HG03025 (cell line): Measurements from ENCODE around the gene RXRA.

Experiments used
- ATAC-seq: cut with Tn5 transposase; IDR thresholded peaks from one replicate; pipeline ENCODE4 v1.9.1; 2021; ENCODE audit warnings: mild to moderate bottlenecking, moderate library complexity; ENCODE audit not compliant: unreplicated experiment, low FRiP score

RXRA gene

DNA sequence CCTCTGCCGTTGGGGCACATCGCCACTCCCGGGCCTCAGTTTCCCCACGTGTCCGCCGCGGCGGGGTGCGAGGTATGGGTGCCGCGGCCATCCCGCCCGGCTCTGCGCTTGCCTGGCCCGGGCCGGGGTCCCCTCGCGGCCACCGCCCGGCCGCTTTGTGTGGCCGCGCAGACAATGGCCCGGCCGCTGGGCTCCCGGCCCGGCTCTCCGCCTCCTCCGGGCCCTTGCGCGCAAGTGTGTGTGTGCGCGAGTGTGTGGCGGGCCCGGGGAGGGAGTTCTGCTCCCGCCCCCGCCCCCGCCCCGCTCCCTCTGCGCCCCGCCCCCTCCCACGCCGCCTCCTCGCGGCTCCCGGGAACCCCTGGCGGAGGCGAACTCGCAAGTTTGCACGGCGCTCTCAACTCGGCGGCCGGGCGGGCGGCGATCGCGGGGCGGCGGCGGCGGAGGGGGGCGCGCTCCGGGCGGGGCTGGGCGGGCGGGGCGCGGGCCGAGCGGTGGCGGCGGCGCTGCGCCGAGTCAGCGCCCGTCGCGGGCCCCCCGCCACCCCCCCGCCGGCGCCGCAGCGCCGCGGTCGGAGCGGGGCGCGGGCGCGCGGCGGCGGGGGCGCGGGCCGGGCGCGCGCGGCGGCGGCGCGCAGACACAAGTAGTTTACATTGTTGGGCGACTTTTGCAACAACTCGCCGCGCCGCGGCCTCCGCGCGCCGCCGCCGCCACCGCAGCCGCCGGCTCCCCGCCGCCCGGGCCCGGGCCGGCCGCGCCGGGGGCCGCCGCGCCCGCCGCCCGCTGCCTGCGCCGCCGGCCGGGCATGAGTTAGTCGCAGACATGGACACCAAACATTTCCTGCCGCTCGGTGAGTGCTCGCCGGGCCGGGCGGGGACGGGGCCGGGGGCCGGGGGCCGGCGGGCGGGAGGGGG lies at the start of gene RXRA:
RXRA (plus strand) TSS at position 643 of the 911 bp plus-strand sequence; CDS start at position 820, 177 bp downstream.
- no peak for ATAC-seq

DNA sequence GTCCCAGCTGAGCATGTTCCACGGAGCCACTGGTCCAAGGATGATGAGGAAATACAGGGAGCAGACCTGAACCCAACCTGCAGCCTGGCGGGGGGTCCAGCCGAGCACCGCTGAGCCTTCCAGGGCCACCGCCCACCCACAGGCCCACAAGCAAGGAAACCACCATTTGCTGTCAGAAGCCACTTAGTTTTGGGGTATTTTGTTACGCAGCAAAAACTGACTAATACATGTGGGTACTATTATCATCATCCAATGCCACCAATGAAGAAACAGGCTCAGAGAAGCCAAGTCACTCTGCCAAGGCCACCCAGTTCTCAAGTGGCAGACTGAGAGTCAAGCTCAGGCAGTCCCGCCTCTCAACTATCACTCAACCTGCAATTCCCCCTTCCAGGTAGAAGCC lies 48.0 kb upstream of the RXRA start:
- ATAC-seq = no peak

- no peak for ATAC-seq
Measured at GRCh38 chr9:134278974-134279640, 47.1 kb upstream of the RXRA start.

- no peak for ATAC-seq
Measured at GRCh38 chr9:134282138-134282650, 44.1 kb upstream of the RXRA start.

DNA sequence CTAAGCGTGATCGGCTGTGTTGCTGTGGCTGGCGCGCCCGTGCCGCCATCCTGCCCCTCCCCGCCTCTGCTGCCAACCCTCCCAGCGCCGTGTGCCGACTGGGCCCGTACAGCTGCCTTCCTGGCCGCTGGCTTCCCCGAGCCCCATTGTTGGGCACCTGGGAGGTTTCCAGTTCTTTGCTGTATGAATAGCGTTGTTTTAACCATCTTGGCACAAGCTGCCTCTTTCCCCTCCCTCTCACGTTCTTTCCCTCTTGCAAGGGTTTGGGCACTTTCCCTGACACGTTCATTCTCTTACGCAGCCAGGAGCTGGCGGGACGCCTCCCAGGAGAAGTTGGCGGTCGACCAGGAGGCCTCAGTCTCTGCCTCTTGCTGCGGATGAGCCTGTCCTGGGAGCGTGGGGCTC lies 43.1 kb upstream of the RXRA start:
- no peak for ATAC-seq

DNA sequence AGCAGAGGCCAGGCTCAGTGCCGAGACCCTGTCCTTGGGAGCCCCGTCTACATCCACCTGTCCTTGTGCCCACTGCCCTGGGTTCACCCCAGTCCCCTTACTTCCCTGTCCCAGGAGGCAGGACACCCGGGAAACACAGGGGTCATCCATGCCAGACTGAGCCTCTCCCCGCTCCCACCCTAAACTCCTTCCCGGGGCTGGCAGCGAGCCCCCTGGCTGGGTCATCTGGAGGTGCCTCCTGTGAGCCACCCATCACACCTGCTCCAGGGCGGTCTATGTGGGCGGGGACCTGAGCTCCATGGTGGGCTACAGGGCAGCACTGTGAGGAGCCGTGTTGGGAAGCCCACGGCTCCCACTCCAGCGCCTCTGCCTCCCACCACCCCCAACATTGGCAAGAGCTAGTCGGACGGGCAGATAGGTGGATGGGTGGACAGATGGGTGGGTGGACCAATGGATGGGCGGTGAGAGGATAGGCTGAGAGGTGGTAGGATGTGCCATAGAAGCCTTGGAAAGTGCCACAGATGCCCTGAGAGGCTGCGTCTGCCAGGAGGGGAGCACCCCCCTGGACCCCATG lies 42.5 kb upstream of the RXRA start:
- ATAC-seq = no peak

- ATAC-seq = no peak
Measured at GRCh38 chr9:134284273-134284672, 42.0 kb upstream of the RXRA start.

GRCh38 chr9:134284741-134285140 lies 41.5 kb upstream of the RXRA start:
- ATAC-seq = no peak

DNA sequence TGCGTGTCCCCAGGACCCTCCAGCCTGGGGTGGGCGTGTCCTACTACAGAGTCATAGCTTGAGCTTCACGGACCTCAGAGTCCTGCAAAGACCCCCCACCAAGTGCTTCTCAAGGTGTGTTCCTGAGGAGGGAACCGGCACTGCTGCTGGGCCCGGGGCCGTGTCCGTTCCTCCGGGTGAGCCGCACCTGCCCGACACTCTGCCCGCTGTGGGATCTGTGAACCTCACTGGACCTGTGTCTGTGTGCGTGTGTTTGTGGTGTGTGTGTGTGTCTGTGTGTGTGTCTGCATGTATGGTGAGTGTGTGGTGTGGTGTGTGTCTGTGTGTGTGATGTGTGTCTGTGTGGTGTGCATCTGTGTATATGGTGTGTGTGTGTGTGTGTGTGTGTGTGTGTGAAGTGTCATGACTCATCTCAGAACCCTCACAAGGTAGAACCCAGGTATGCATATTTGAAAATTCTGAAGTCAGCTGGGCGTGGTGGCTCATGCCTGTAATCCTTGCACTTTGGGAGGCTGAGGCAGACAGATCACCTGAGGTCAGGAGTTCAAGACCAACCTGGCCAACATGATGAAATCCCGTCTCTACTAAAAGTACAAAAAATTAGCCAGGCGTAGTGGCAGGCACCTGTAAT lies 40.9 kb upstream of the RXRA start:
- ATAC-seq = no peak

DNA sequence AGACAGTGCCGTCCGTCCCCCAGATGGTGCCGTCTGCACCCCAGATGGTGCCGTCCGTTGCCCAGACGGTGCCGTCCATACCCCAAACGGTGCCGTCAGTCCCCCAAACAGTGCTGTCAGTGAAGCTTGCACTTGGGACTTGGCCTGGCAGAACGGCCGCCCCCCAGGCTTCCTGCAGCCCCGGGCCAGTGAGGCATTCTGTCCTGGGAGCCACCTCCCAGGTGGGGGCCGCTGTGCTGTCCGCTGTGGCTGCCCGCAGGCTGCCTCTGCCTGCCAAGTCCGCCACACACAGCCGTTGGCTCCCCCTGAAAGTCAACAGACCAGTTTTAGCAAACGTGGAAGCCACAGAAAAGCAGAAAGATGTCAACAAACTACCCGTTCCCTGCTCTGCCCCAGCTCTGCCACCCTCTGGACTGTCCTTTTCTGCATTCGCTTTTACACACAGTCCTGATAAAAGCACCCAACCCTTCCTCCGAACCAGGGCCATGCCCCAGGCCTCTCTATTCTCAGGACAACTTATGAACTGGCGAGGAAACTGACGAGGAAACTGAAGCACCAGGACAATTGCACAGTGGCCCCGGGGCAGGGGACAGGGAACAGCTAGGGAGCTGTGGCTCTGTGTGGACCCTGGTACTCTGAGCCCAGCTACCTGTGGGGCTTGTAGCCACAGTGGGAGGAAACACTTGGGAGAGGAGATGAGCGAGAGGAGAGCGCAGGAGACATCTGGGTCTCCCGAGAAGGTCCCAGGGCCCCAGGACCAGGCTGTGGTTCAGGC lies 39.6 kb upstream of the RXRA start:
- no peak for ATAC-seq

DNA sequence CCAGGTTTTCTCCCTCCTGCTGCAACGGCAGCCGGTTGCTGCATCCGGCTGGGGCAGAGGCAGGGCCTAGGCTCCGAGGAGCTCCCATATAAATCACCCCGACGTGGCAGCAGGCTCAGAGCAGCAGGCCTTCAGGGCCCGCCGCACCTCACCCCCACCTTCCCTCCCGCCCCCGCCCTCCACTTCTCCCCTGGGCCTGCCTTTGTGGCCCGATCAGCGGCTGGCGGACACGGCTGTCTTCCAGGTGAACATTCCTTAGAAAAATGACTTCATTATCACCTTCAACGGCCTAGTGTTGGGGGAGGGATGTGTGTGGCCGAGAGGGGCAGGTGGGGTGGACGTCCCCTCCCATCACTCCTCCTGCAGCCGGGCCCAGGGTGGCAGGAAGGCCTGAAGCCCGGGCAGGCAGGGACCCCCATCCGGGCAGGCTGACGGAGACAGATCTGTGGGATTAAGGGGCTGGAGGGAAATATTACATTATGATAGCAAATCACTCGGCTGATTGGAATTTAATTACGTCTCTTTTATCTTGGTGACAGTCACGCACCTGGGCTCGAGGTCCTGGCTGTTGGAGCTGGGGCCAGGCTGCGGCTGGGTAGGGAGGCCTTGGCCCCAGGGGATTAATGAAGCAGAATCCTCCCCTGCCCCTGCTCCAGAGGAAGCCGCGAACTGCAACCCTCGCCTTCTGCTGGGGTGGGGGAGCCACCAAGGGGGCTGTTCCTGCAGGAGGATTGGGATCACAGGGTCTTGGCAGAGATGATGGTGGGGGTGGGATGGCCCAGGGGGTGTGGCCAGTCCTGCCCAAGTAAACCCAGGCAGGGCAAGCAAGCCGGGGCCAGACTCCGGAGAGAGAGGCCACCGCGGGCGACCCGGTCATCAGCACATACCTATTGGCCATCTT lies 38.4 kb upstream of the RXRA start:
- ATAC-seq = no peak

DNA sequence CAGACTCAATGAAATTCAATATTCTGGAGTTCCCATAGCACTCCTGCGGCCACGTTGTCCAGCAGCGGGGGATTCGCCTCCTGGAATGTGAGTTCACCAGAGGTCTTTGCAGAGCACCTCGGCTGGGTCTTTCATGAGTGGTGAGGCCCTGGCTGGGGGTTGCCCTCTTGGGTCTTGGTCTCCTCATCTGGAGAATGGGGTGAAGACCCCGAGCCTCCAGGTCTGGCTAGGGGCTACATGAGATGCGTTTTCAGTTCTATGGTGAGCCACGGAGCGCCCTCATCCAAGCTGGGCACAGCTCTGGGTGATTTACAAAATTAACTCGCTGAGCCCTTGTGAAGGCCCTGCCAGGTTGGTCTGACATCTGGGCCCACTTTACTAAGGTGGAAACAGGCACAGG lies 37.5 kb upstream of the RXRA start:
- ATAC-seq = no peak

DNA sequence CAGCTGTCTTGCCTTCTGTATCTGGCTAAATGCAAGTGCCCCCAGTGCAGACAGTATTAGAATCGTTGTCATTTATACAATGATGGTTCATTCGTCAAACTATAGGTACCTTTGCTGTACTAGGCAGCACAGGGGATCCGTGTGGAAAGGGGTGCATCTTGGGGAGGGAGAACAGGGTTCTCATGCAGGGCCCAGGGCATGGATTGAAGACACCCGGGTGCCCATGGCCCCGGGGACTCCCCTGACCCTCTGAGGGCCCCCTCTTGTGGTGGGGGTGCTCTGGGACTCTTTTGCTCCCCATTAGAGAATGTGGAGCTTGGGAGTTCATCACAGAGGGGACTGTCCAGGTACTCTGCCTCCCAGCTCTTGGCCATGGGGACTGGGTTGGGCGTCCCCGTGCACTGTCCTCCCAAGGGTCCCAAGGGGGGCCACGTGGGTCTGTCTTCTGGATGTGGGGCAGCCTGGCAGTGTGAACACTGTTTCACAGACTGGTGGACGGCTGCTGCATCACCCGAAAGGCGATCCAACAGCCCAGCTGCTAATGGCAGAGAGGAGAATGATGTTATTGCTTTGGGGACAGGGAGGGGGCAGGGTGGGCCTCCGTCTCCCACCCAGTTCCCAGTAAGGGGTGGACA lies 36.9 kb upstream of the RXRA start:
- ATAC-seq = no peak

GRCh38 chr9:134290603-134291451 lies 35.4 kb upstream of the RXRA start:
- ATAC-seq = no peak

GRCh38 chr9:134291452-134291881 lies 34.8 kb upstream of the RXRA start:
- no peak for ATAC-seq

GRCh38 chr9:134291961-134292871 lies 34.0 kb upstream of the RXRA start:
- no peak for ATAC-seq
